CD4-positive, alpha-beta T cell treated with Interleukin-4 for 4 hours (primary cell): ENCODE data around the gene SPRY4.
"Not testable (repeated sequence)": the region's sequence is repeated elsewhere in the genome, so short reads cannot be mapped to it uniquely, and the experiment has no call there.

Source experiments
- DNase-seq: peaks from one replicate; pipeline ENCODE4 v3.0.0-alpha.2; 2020

The SPRY4 gene

GRCh38 chr5:142314109-142314508 is 10.7 kb downstream of the SPRY4 start:
- DNase-seq = no peak

DNA sequence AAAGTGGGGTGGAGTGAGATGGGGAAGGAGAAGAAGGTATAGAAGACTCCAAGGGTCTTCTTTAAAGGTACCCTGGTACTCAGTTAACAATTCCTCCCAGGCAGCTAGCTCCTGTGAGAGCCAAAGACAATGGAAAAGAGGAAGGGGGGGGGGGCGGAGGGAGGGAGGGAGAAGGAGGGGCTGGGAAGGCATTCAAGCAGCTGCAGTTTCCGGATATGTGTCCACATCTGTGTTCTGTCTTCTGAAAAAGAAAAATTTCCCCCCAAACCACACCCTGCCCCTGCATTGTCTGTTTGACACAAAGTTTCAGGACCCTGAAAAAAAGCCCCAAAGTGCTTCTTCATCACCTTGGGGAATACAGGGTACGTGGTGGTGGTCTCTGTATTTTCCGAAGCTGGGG is 11.1 kb downstream of the SPRY4 start:
- no peak for DNase-seq

- DNase-seq = no peak
Observed at GRCh38 chr5:142313275-142313674, 11.5 kb downstream of the SPRY4 start.

- no peak for DNase-seq
Observed at GRCh38 chr5:142312399-142312798, 12.4 kb downstream of the SPRY4 start.

DNA sequence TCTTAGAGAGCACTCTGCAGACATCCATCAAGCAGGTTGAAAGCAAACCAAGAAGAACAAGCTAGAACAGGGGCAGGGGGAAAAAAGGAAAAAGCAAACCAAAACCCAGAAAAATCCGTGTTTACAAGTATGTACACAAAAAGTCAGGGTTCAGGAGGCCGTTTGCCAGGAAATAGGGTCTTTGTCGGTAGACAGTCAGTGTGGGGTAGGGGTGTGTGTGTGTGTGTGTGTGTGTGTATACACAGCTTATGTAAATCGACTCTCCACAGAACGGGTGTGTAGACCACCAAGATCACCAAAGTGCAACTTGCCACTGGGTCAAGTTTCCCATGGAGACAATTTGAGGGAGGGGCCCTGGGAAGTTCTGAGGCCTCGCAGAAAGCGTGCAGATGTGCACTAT is 13.1 kb downstream of the SPRY4 start:
- no peak for DNase-seq

DNA sequence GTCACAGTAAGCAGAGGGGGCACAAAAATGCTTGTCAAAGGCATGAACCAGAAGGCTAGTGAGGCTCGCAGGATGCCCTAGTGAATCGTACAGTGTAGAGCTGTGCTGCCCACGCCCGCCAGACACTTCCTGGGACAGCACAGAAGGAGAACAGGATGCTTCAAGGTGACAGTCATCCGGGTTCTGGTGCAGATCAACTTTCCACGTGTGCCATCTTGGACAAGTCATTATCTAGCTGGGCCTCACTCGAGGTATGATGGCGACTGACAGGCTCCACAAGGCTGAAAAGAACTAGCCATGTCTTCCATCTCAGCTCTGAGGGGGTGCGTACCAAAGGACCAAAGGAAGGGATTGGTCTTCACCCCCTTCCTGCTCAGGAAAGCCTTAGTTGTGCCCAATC is 14.0 kb downstream of the SPRY4 start:
- no peak for DNase-seq

DNA sequence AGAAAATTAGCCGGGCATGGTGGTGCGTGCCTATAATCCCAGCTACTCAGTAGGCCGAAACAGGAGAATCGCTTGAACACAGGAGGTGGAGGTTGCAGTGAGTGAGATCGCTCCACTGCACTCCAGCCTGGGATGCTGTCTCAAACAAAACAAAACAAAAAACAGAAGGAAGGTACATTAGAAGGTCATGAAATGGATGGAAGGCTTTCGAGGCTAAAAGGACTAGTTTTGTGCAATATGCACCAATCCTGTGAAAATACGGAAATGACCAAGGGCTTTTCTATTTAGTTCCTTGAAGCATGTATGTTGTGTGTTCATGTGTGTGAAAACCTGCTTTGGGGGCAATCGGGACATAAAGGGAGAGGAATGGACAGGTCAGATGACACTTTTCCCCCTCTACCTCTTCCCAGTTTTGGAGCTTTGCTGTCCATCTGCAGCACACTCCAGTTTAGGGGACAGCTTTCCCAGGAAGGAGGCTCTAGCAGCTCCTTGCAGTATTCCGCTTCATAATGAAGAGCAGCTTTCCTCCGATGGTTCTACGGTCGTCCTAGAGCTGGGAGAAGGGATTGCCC is 15.0 kb downstream of the SPRY4 start:
- DNase-seq = no peak

DNA sequence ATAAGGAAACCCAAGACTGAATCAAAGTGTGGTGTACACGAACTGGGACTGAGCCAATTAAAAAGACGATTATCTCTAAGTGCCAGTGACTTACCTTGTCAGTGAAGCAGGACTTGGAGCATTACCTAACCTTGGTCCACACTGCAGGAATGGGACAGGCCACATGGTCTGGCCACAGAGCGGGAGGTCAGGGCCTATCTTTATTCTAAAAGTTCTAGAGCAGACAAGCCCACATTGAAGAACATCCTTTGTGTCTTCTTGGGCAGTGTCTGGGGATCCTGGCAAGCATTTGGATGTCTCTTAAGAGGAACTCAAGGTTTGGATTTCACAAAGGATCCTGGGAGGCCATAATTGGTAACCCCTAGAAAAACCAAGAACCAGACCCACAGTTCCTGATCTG is 16.5 kb downstream of the SPRY4 start:
- no peak for DNase-seq

GRCh38 chr5:142307146-142307890 is 17.5 kb downstream of the SPRY4 start:
- no peak for DNase-seq

DNA sequence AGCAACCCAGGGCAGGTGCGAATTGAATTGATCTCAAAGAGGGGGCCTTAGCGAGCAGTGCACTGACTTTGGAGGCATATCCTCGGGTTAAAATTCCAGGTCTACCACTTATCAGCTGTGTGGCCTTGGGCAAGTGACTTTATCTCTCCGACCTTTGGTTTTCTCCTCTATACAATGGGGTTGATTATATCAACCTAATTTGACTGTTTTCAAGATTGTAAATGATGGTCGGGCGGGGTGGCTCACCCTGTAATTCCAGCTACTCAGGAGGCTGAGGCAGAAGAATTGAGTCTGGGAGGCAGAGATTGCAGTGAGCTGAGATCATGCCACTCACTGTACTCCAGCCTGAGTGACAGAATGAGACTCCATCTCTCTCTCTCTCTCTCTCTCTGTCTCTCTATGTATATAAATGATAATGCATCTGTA is 18.7 kb downstream of the SPRY4 start:
- no peak for DNase-seq

DNA sequence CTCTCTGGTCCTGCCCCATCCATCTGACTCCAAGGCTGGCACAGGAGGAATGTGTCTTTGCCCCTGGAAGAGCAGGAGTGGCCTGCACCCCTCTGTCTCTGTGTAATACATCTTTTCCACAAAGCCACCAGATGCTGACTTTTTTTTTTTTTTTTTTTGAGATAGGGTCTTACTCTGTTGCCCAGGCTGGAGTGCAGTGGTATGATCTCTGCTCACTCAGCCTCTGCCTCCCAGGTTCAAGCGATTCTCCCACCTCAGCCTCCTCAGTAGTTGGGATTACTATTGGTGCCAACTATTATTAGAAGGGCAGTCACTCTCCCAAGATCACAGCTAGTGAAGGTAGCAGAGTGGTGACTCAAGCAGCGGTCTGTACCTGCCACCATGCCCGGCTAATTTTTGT is 19.6 kb downstream of the SPRY4 start:
- DNase-seq = no peak

GRCh38 chr5:142304013-142304701 is 20.7 kb downstream of the SPRY4 start:
- no peak for DNase-seq

GRCh38 chr5:142303565-142303964 is 21.3 kb downstream of the SPRY4 start:
- no peak for DNase-seq

GRCh38 chr5:142301540-142301939 is 23.3 kb downstream of the SPRY4 start:
- DNase-seq = no peak

DNA sequence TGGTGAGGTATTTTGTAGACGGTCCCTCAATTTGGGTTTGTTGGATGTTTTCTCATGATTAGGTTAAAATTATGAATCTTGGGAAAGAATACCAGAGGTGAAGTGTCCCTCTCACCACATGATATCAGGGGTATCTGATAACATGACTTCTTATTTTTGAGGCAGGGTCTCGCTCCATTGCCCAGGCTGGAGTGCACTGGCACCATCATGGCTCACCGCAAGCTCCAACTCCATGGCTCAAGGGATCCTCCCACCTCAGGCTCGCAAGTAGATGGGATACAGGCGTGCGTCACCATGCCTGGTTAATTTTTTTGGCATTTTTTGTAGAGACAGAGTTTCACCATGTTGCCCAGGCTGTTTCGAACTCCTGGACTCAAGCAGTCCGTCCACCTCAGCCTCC is 24.1 kb downstream of the SPRY4 start:
- no peak for DNase-seq

- no peak for DNase-seq
Observed at GRCh38 chr5:142298789-142299188, 26.0 kb downstream of the SPRY4 start.

- not testable (repeated sequence) for DNase-seq
Observed at GRCh38 chr5:142297786-142298185, 27.0 kb downstream of the SPRY4 start.

DNA sequence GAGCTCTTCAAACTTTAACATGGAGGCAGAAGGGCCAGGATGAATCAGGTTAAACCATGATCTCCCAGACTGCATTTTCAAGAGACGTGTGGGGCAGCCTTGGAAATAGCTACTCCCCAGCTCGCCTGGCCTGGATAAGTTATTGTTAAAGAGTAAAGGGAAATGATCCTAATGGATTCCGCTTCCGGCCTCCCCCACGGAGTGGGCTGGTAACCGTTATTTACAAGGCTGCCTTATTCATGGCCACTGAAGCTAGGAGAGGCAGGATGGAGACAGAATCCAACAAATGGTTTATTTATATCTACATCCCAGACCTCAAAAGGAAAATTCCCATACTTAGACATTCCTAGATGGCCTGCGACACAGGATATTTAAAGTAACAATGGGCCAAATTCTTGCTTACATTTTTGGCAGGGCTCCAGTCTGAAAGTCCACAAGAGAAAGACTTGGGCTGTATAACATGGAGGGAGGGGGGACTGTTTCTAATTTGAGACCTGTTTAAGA is 27.9 kb downstream of the SPRY4 start:
- no peak for DNase-seq

DNA sequence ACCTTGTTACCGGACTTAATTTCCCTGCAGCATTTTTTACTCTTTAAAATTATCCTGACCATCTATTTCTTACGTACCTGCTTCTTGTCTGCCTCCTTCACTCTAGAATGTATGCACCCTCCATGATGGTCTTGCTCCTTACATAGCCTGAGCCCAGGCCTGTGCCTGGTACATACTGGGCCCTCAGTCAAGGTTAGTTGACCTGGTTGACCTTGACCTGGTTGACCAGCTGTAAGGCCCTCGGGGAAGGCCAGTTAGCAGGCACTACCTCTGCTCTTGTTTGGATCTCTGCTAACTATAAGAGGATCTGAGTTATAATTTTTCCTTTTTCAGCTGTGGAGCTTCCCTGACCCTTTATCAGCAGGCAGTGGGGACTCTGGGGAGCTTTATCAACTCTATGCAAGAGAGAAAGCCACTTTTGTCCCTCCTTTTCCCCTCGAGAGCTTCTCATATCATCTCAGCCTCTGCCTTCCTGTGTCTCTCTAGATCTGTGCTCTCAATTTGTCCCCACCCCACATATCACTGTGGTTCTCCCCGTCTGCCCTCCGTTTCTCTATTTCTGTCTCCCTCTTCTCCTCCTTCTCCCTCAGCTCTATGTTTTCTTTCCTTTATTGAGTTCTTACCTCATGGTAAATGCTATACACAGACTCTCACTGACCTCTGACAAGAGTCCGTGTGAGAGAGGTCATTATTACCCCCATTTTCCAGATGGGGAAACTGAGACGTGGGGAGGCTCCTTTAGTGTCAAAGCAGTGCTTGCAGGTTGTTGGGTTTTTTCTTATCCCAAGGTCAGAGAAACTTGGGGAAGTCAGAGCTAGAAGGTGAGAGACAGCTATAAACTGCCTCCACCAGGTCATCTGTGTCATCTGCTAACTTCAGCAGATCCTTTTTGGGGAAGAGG is 28.6 kb downstream of the SPRY4 start:
- DNase-seq = no peak

GRCh38 chr5:142295084-142295758 is 29.6 kb downstream of the SPRY4 start:
- DNase-seq = no peak

DNA sequence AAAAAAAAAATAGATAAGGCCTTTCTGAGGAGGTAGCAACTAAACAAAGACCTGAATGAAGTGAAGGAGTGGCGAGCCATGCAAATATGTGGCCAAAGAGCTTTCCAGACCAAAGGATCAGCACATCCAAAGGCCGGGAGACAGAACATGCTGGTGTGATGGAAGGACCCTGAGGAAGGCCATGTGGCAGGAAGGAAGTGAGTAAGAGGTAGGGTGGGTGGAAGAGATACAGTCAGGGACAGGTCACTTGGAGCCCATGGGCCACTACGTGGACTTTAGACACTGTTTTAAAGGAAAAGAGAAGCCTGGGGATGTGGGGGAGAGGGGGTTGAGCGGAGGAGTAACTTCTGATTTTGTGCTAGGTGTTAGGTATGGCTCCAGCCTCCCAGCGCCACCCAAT is 31.3 kb downstream of the SPRY4 start:
- no peak for DNase-seq

DNA sequence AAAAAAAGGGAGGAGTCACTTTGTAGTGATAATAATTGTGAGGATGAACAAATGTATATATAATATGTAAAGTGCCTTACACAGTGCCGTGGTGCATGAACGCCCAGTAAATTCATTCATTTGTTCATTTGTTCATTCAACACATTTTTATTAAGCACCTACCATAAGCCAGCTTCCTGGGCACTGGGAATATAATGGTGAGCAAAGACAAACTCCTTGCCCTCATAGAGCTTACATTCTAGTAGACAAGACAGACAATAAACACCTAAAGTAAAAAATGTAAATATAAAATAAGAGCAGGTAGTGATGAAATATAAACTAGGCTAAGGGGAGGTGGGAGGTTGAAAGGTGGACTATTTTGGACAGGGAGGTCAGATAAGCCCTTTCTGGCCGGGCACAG is 32.0 kb downstream of the SPRY4 start:
- DNase-seq = no peak
